ENCODE measurements around the gene TSPAN32. TPM values are rescaled to one million over a fixed set of nuclear protein-coding genes. Genes with fewer than 3 reads are reported as not detected.

Gene TSPAN32
- total RNA-seq, 1 donor from 2014 or later: not detected

DNA sequence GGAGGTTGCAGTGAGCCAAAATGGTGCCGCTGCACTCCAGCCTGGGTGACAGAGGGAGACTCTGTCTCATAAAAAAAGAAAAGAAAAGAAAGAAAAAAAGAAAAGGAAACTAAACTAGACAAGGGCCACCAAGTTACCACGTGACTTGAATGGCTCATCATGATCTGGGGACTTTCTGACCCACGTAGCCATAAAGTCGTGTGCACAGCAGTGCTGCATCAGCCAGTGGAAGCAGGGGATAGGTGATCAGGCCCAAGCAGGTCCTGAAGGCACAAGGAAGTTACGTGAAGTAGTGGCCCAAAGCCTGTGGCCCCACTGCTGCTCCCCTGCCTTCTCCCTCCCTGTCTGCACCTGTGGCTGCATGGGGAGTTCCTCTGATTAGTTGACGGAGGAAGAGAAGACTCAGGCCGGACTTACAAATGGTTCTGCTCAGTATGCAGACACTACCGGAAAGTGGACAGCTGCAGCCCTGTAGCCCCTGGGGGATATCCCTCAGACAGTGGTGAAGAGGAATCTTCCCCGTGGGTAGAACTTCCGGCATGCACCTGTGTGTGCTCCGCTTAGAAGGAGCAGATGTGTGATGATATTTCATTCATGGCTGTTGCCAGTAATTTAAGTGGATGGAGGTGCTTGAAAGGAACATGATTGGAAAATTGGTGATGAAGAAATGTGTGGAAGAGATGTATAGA lies 57.1 kb downstream of the TSPAN32 start:
- TF ChIP-seq, protein P1, sequence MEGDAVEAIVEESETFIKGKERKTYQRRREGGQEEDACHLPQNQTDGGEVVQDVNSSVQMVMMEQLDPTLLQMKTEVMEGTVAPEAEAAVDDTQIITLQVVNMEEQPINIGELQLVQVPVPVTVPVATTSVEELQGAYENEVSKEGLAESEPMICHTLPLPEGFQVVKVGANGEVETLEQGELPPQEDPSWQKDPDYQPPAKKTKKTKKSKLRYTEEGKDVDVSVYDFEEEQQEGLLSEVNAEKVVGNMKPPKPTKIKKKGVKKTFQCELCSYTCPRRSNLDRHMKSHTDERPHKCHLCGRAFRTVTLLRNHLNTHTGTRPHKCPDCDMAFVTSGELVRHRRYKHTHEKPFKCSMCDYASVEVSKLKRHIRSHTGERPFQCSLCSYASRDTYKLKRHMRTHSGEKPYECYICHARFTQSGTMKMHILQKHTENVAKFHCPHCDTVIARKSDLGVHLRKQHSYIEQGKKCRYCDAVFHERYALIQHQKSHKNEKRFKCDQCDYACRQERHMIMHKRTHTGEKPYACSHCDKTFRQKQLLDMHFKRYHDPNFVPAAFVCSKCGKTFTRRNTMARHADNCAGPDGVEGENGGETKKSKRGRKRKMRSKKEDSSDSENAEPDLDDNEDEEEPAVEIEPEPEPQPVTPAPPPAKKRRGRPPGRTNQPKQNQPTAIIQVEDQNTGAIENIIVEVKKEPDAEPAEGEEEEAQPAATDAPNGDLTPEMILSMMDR (IDR thresholded peaks at IDR 0.05): no peak
- no peak overlapping the region for H3K27ac Mint-ChIP-seq (ENCODE audit: unreplicated experiment)
- H3K36me3 Mint-ChIP-seq (ENCODE audit: low read depth): peaks cover 1% of the 10 kb centered on the region
- H3K4me3 Mint-ChIP-seq (ENCODE audit: unreplicated experiment): no peak overlapping the region
- no peaks in the 10 kb centered on the region for H3K27me3 Mint-ChIP-seq (ENCODE audit: low read depth)
- H3K4me1 Mint-ChIP-seq (ENCODE audit: low read depth): peaks cover 9% of the 10 kb centered on the region
- no peaks in the 10 kb centered on the region for H3K9me3 Mint-ChIP-seq (ENCODE audit: low read depth)
- no peak for DNase-seq (ENCODE audit: low spot score)

DNA sequence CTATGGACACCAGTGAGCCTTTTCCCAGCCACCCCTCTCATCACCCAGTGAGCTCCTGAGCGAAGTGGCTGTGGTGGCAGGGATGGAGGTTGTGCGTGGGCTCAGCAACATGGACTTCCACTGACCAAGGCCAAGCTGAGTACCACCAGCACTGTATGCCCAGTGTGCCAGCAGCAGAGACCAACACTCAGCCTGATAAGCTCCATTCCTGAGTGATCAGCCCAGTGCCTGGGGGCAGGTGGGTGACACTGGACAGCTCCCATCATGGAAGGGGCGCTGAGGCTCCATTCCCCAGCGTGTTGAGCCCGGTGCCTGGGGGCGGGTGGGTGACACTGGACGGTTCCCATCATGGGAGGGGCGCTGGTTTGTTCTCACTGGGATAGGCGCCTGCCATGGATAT lies 57.7 kb downstream of the TSPAN32 start:
- H3K4me3 Mint-ChIP-seq (ENCODE audit: unreplicated experiment): no peak overlapping the region
- peaks cover 9% of the 10 kb centered on the region for H3K4me1 Mint-ChIP-seq (ENCODE audit: low read depth)
- no peaks in the 10 kb centered on the region for H3K9me3 Mint-ChIP-seq (ENCODE audit: low read depth)
- no peaks in the 10 kb centered on the region for H3K27me3 Mint-ChIP-seq (ENCODE audit: low read depth)
- DNase-seq (ENCODE audit: low spot score): no peak
- TF ChIP-seq, protein P1 (IDR thresholded peaks at IDR 0.05): no peak
- no peak overlapping the region for H3K27ac Mint-ChIP-seq (ENCODE audit: unreplicated experiment)
- peaks cover 2% of the 10 kb centered on the region for H3K36me3 Mint-ChIP-seq (ENCODE audit: low read depth)

DNA sequence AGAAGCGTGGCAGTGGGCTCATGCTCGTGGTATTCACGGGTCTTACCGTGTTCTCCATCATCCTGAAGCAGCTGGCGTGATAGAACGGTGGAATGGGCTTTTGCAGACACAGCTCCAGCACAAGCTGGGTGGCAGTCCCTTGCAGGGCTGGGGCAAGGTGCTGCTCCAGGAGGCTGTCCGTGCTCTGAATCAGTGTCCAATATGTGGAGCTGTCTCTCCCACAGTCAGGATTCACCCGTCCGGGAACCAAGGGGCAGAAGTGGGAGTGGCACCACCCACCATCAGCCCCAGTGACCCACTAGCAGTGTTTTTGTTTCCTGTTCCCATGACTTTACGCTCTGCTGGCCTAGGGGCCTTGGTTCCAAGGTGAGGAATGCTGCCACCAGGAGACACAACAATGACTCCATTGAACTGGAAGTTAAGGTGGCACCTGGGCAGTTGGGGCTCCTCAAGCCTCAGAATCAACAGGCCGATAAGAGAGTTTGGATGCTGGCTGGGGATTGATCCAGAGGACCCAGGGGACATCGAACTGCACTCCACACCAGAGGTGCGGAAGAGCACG lies 58.3 kb downstream of the TSPAN32 start:
- Mint-ChIP-seq H3K4me1 (ENCODE audit: low read depth) (peaks cover 4% of the 10 kb centered on the region), H3K27ac (ENCODE audit: unreplicated experiment) (no peak overlapping the region), H3K4me3 (ENCODE audit: unreplicated experiment) (no peak overlapping the region), H3K9me3 (ENCODE audit: low read depth) (no peaks in the 10 kb centered on the region), H3K36me3 (ENCODE audit: low read depth) (peaks cover 2% of the 10 kb centered on the region), H3K27me3 (ENCODE audit: low read depth) (no peaks in the 10 kb centered on the region)
- no peak for DNase-seq (ENCODE audit: low spot score)
- TF ChIP-seq, protein P1 (IDR thresholded peaks at IDR 0.05): no peak

DNA sequence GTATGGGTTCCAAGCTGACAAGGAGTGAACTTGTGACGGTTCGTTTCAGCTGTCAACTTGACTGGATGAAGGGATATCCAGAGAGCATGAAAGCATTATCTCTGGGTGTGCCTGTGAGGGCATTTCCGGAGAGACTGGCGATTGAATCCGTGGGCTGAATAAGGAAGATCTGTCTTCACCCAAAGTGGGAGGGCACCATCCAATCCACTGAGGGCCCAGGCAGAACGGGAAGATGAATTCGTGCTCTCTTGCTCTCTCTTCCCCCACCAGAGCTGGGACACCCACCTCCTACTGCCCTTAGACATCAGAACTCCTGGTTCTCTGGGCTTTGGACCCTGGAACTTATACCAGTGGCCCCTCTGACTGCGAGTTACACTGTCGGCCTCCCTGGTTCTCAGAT lies 59.8 kb downstream of the TSPAN32 start:
- TF ChIP-seq, protein P1 (IDR thresholded peaks at IDR 0.05): no peak
- no peak overlapping the region for H3K27ac Mint-ChIP-seq (ENCODE audit: unreplicated experiment)
- peaks cover 2% of the 10 kb centered on the region for H3K36me3 Mint-ChIP-seq (ENCODE audit: low read depth)
- H3K9me3 Mint-ChIP-seq (ENCODE audit: low read depth): no peaks in the 10 kb centered on the region
- DNase-seq (ENCODE audit: low spot score): no peak
- H3K4me3 Mint-ChIP-seq (ENCODE audit: unreplicated experiment): no peak overlapping the region
- no peaks in the 10 kb centered on the region for H3K4me1 Mint-ChIP-seq (ENCODE audit: low read depth)
- no peaks in the 10 kb centered on the region for H3K27me3 Mint-ChIP-seq (ENCODE audit: low read depth)

DNA sequence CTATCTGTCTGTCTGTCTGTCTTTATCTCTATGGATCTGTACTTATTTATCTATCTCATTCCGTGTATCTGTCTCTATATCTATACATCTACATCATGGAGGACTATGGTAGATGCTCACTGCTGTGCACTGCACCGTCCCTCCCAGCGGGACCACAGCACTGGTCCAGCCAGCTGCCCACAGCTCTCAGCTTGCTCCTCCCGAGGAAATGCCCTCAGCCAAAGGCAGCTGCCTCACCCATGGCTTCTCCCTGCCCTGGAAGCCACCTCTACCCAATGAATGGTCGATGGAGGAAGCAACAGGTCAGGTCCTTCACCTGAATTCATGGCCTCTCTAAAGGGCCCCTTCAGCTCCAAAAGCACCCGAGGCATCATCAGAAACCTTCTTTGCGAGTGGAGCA lies 60.6 kb downstream of the TSPAN32 start:
- H3K27ac Mint-ChIP-seq (ENCODE audit: unreplicated experiment): no peak overlapping the region
- H3K27me3 Mint-ChIP-seq (ENCODE audit: low read depth): no peaks in the 10 kb centered on the region
- no peak for DNase-seq (ENCODE audit: low spot score)
- no peak overlapping the region for H3K4me3 Mint-ChIP-seq (ENCODE audit: unreplicated experiment)
- H3K4me1 Mint-ChIP-seq (ENCODE audit: low read depth): no peaks in the 10 kb centered on the region
- TF ChIP-seq, protein P1 (IDR thresholded peaks at IDR 0.05): no peak
- no peaks in the 10 kb centered on the region for H3K9me3 Mint-ChIP-seq (ENCODE audit: low read depth)
- H3K36me3 Mint-ChIP-seq (ENCODE audit: low read depth): peaks cover 2% of the 10 kb centered on the region
